Testis (tissue), 2 donors: ENCODE data around the gene AFM.

Experiments used
- POLR2A ChIP-seq: fragments of 450-650 bp; IDR thresholded peaks from one replicate; pipeline ENCODE4 v1.6.1; 2017; ENCODE audit warnings: antibody characterized with exemption, mild to moderate bottlenecking, moderate library complexity
- TF ChIP-seq, protein P1 (sequence below), 3 experiments: fragments of 450-650 bp in 2 of 3; fragments of 200-600 bp in 1 of 3; sonication (generic) in 1 of 3; IDR thresholded peaks; one replicate each; pipeline ENCODE4 v1.5.1; 2016 to 2019; ENCODE audit warnings: antibody characterized with exemption in 3 of 3, mild to moderate bottlenecking in 2 of 3, moderate library complexity in 1 of 3

GRCh38 chr4:73507541-73507940 lies 26.0 kb downstream of the AFM start:
- TF ChIP-seq, protein P1, sequence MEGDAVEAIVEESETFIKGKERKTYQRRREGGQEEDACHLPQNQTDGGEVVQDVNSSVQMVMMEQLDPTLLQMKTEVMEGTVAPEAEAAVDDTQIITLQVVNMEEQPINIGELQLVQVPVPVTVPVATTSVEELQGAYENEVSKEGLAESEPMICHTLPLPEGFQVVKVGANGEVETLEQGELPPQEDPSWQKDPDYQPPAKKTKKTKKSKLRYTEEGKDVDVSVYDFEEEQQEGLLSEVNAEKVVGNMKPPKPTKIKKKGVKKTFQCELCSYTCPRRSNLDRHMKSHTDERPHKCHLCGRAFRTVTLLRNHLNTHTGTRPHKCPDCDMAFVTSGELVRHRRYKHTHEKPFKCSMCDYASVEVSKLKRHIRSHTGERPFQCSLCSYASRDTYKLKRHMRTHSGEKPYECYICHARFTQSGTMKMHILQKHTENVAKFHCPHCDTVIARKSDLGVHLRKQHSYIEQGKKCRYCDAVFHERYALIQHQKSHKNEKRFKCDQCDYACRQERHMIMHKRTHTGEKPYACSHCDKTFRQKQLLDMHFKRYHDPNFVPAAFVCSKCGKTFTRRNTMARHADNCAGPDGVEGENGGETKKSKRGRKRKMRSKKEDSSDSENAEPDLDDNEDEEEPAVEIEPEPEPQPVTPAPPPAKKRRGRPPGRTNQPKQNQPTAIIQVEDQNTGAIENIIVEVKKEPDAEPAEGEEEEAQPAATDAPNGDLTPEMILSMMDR (IDR thresholded peaks at IDR 0.05): no peak
- no peak for TF ChIP-seq POLR2A
